Measurements from ENCODE around the gene CACNA1I. TPM values are rescaled to one million over a fixed set of nuclear protein-coding genes. Genes with fewer than 3 reads are reported as not detected.
A peak's percentile ranks its signal among the peaks of the same experiment; 100 is the strongest.

The CACNA1I gene
- total RNA-seq, 2 donors from 2014 or later: 0.69 to 1.0 TPM

DNA sequence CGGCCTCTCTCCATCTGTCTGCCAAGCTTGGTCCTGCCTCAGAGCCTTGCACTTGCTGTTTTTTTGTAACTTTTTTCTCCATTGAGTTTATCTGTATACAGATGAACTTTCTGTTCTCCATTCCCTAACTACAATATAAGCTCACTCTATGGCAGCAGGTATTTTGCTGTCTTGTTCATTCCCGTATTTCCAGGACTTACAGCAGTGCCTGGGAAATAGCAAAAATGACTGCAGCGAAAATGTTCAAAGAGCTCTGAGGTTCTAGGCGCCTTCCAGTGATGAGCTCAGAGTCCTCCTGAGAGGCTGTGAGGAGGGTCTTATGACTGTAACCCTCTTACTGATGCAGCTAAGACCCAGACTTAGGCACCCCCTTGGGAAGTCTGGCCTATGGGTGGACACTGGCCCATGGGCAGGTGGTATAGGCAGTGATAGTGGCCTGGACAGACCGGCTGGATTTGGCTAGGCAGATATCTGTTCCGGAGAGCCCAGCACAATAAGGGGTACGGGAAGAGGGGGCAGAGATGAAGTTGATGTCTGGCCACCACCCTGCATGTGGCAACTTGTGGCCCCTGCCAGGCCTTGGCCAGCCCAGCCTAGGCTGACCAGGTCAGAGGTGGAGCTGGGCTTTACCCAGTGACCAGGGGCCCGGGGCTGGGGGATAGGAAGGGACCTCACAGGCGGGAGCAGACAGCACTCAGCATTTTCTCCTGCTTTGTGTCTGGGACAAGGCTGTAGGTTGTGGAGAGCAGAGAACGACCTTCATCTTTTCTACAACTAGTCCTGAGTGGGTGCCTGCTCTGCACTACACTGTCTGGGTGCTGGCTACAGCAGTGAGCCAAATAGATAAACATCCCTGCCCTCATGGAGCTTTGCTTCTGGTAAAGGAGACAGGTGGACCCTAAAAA lies 45.5 kb upstream of the CACNA1I start:
- TF ChIP-seq CTCF (IDR thresholded peaks at IDR 0.05): no peak
- Histone ChIP-seq H3K27ac (no peak overlapping the region), H3K36me3 (peaks cover 4% of the 10 kb centered on the region), H3K9me3 (no peaks in the 10 kb centered on the region), H3K27me3 (no peaks in the 10 kb centered on the region), H3K4me3 (no peak overlapping the region), H3K4me1 (peaks cover 33% of the 10 kb centered on the region), H3K9ac (ENCODE audit: low read depth in 2 of 2, low read length in 2 of 2) (no peak overlapping the region)
- DNase-seq: no peak
- intact Hi-C loops (cut with DNase I): loop anchor here (5.0 to 10.0 kb wide), 3 partner anchors 33 to 350 kb away; partner anchors contain the start of gene RPL3

DNA sequence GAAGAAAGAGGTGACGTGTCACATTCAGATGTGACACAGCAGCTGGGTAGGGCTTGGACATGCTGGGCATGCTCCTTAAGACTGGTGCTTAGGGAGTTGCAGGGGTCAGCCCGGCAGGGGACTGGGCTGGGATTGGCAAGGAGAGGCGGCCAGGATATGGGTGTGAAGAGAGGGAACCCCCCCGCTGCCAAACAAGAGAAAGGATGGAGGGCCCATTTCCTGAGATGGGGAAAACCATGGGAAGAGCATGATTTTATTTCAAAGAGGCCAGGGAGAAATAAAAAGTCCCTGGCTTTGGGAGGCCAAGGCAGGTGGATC lies 44.9 kb upstream of the CACNA1I start:
- no peak for TF ChIP-seq CTCF (IDR thresholded peaks at IDR 0.05)
- Histone ChIP-seq H3K27ac (no peak overlapping the region), H3K36me3 (peaks cover 4% of the 10 kb centered on the region), H3K9ac (ENCODE audit: low read depth in 2 of 2, low read length in 2 of 2) (no peak overlapping the region), H3K9me3 (no peaks in the 10 kb centered on the region), H3K4me1 (peaks cover 38% of the 10 kb centered on the region), H3K4me3 (no peak overlapping the region), H3K27me3 (no peaks in the 10 kb centered on the region)
- no peak for DNase-seq
- intact Hi-C loops (cut with DNase I): loop anchor here (5.0 to 10.0 kb wide), 3 partner anchors 33 to 351 kb away; partner anchors contain the start of gene RPL3

DNA sequence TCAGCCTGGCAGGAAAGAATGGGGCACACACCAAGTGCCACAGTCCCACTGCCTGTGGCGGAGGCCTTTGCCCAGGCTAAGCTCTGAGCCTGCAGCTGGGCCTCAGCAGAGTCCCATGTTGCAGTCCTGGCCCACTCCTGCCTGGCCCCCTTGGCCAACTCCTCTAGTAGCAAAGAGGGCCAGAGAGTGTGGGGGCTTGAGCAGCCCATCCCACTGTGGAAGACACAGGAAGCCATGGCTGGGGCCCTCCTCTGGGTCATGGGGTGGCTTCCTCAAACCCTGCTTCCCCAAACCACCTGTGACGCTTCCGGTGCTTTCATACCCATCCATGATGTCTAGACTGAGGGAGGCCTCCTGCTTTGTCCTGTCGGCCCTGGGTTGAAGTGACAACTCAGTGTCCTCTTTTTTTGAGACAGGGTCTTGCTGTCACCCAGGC lies 43.8 kb upstream of the CACNA1I start:
- intact Hi-C loops (cut with DNase I): loop anchor here (5.0 to 10.0 kb wide), 3 partner anchors 34 to 352 kb away; partner anchors contain the start of gene RPL3
- H3K36me3 ChIP-seq: no peaks in the 10 kb centered on the region

DNA sequence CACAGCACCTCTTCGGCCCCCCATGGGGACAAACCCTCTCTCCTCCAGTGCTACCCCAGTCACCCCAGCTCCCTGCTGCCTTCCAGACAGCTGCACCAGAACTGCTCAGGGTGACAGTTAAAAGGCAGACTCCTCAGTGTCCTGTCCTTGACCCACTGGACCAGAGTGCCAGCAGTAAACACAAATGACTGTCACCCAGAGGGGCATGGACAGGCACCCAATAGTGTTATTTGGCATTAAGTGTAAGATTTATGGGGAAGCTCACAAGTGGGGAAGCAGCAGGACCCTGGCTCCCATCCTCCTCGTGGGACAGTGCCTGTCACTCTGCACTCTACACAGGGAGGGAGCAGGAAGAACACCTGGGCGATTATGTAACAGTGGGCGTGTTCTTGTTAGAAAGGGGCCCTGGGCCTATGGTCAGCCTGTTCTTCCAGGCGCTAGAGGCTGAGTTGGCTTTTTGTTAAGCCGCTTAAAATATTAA lies 43.0 kb upstream of the CACNA1I start:
- Histone ChIP-seq H3K27ac (peak overlapping the region; percentile 89), H3K4me3 (no peak overlapping the region), H3K4me1 (peaks cover 46% of the 10 kb centered on the region), H3K9me3 (no peaks in the 10 kb centered on the region), H3K27me3 (no peaks in the 10 kb centered on the region), H3K36me3 (no peaks in the 10 kb centered on the region), H3K9ac (ENCODE audit: low read depth in 2 of 2, low read length in 2 of 2) (peak overlapping the region in 1 of 2 donors; percentile 83)
- intact Hi-C loops (cut with DNase I): loop anchor here (5.0 to 10.0 kb wide), 3 partner anchors 35 to 353 kb away; partner anchors contain the start of gene RPL3
- TF ChIP-seq CTCF (IDR thresholded peaks at IDR 0.05): no peak
- peak; percentile 85 for DNase-seq

More for the DNA sequence above, 43.8 kb upstream of the CACNA1I start:
- Histone ChIP-seq H3K27me3 (no peaks in the 10 kb centered on the region), H3K4me1 (peaks cover 46% of the 10 kb centered on the region), H3K27ac (peak overlapping the region; percentile 89), H3K9me3 (no peaks in the 10 kb centered on the region), H3K9ac (ENCODE audit: low read depth in 2 of 2, low read length in 2 of 2) (peak overlapping the region in 1 of 2 donors; percentile 31), H3K4me3 (no peak overlapping the region)
- no peak for DNase-seq
- no peak for TF ChIP-seq CTCF (IDR thresholded peaks at IDR 0.05)

DNA sequence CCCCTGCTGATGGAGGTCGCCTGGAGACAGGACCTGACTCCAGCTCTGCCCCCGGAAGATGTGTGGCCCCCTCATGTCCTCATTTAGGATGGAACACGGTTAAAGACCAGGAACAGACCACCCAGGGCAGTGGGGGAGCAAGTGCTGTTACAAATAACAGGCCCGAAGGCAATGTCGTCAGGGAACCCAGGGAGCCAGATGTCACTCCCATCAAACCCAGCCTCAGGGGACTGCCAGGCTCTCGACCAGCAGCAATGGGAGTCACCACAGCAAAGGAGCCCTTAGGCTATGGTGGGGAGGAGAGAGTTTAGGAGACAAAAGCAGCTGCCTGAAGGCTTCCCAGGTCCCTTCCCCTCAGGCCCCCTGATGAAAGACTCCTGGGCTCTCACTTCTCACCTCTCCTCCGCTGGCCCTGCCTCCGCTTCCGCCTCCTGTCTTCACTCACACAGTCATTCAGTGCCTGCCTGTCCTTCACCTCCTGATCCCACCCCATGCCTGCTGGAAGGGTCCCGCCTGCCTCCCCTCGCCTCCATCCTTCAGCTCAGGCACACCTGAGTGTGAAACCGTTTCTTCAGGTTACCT lies 42.4 kb upstream of the CACNA1I start:
- H3K36me3 ChIP-seq: no peaks in the 10 kb centered on the region
- H3K27ac ChIP-seq: peak overlapping the region; percentile 89
- TF ChIP-seq CTCF (IDR thresholded peaks at IDR 0.05): no peak
- no peaks in the 10 kb centered on the region for H3K9me3 ChIP-seq
- DNase-seq: no peak
- H3K9ac ChIP-seq (ENCODE audit: low read depth in 2 of 2, low read length in 2 of 2): peak overlapping the region in 1 of 2 donors; percentile 83
- peaks cover 45% of the 10 kb centered on the region for H3K4me1 ChIP-seq
- intact Hi-C loops (cut with DNase I): loop anchor here (5.0 to 10.0 kb wide), 3 partner anchors 36 to 353 kb away; partner anchors contain the start of gene RPL3
- peak overlapping the region; percentile 23 for H3K4me3 ChIP-seq
- no peaks in the 10 kb centered on the region for H3K27me3 ChIP-seq
